T-helper 17 cell (primary cell): ENCODE measurements around the gene LGR4. TPM values are rescaled to one million over a fixed set of nuclear protein-coding genes. Genes with fewer than 3 reads are reported as not detected.

Source experiments
- ATAC-seq: fragments of 150-1000 bp; cut with Tn5 transposase; 2 replicates; pipeline ENCODE4 v1.10.0; 2021; ENCODE audit warnings: mild to moderate bottlenecking, moderate library complexity
- DNase-seq, 3 donors: peaks; one replicate each; pipeline versions ENCODE4 v3.0.0 to v3.0.0-alpha.2; 2020 to 2021
- H3K9me3 ChIP-seq: one replicate; pipeline ENCODE4 v1.7.0; 2013; ENCODE audit warnings: low read length, mild to moderate bottlenecking; ENCODE audit not compliant: control insufficient read depth, poor library complexity, severe bottlenecking
- H3K27ac Mint-ChIP-seq: one replicate; pipeline ENCODE4 v1.8.0; 2022; ENCODE audit warnings: mild to moderate bottlenecking, moderate library complexity, mixed read lengths
- H3K27me3 Mint-ChIP-seq: one replicate; pipeline ENCODE4 v1.8.0; 2022; ENCODE audit warnings: mixed read lengths
- H3K36me3 Mint-ChIP-seq: one replicate; pipeline ENCODE4 v1.8.0; 2022; ENCODE audit warnings: low read depth, mixed read lengths
- H3K4me1 Mint-ChIP-seq: one replicate; pipeline ENCODE4 v1.8.0; 2022; ENCODE audit warnings: mild to moderate bottlenecking, mixed read lengths
- H3K4me3 Mint-ChIP-seq: one replicate; pipeline ENCODE4 v1.8.0; 2022; ENCODE audit warnings: mild to moderate bottlenecking, moderate library complexity, mixed read lengths
- total RNA-seq, 4 donors: library from RNA in 2 of 4; stranded (reverse) in 2 of 4; gene quantifications; one replicate each; pipeline ENCODE4 v1.2.3 and lab custom pipeline; 2022 to 2026

The LGR4 gene
- total RNA-seq, 2 donors from 2014 or later, result 0.39 to 0.94 TPM

- Mint-ChIP-seq H3K27ac (no peak overlapping the region), H3K27me3 (no peaks in the 10 kb centered on the region), H3K4me1 (peaks cover 20% of the 10 kb centered on the region), H3K36me3 (no peaks in the 10 kb centered on the region), H3K4me3 (no peak overlapping the region)
- DNase-seq (no peak), ATAC-seq (no peak)
- H3K9me3 ChIP-seq, result no peaks in the 10 kb centered on the region
These were observed 28.5 kb upstream of the LGR4 start for GRCh38 chr11:27501100-27501499.

- Mint-ChIP-seq H3K36me3 (no peaks in the 10 kb centered on the region), H3K27me3 (no peaks in the 10 kb centered on the region), H3K27ac (no peak overlapping the region), H3K4me3 (no peak overlapping the region), H3K4me1 (peaks cover 9% of the 10 kb centered on the region)
- no peaks in the 10 kb centered on the region for H3K9me3 ChIP-seq
- DNase-seq, result no peak
- no peak for ATAC-seq
These were observed 25.3 kb upstream of the LGR4 start for GRCh38 chr11:27497911-27498310.

DNA sequence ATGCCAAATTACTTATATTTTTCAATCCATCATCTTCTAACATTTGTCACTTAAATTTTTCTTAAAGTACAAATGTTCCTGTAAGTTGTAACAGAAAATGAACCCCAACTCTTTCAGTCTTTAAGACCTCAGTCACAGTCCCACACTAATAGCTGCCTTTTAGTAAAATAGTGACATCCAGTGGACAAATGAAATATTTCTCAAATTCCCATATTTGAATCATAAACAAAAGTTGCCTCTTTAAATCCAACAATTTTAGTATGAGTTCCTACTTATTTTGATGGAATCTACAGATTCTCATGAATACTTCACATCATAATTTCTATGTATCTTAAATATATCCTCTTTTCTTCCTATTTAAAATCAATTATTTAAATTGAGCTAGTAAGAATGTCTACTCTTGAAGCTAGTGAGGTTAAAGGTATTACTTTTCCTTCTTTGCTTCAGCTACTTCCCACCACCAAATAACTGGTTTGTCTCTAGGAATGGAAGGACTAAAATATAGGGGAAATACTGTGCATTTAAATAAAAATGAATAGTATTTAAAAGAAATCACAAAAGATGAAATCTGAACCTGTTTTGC lies 24.8 kb upstream of the LGR4 start:
- DNase-seq, result no peak
- no peaks in the 10 kb centered on the region for H3K9me3 ChIP-seq
- no peaks in the 10 kb centered on the region for H3K36me3 Mint-ChIP-seq
- no peak overlapping the region for H3K4me3 Mint-ChIP-seq
- no peak overlapping the region for H3K27ac Mint-ChIP-seq
- H3K27me3 Mint-ChIP-seq, result no peaks in the 10 kb centered on the region
- H3K4me1 Mint-ChIP-seq, result peaks cover 6% of the 10 kb centered on the region
- ATAC-seq, result peak; percentile 54

DNA sequence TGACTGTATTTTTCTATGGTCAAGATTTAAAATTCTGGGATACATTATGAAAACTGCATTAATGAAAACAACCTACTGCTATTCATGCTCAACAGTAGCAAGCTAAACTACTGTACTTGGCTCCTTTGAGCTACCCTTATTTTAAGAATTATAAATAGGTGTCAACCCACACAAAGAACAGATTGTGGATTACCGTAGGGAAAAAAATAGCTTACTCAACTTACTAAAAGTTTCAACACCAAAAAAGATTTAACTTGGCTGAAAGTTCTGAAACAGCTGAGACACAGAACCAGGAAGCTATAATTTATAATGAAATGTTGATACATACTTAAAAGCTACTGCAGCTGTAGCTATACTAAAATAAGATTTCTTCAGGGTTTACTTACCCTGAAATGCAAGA lies 23.9 kb upstream of the LGR4 start:
- Mint-ChIP-seq H3K27ac (no peak overlapping the region), H3K36me3 (no peaks in the 10 kb centered on the region), H3K27me3 (no peaks in the 10 kb centered on the region), H3K4me3 (no peak overlapping the region), H3K4me1 (no peaks in the 10 kb centered on the region)
- no peaks in the 10 kb centered on the region for H3K9me3 ChIP-seq
- DNase-seq (no peak), ATAC-seq (no peak)

GRCh38 chr11:27495710-27496300 lies 23.2 kb upstream of the LGR4 start:
- H3K36me3 Mint-ChIP-seq, result no peaks in the 10 kb centered on the region
- DNase-seq (no peak), ATAC-seq (no peak)
- H3K4me3 Mint-ChIP-seq, result no peak overlapping the region
- no peaks in the 10 kb centered on the region for H3K9me3 ChIP-seq
- no peaks in the 10 kb centered on the region for H3K4me1 Mint-ChIP-seq
- H3K27ac Mint-ChIP-seq, result no peak overlapping the region
- H3K27me3 Mint-ChIP-seq, result no peaks in the 10 kb centered on the region

- Mint-ChIP-seq H3K27ac (peak overlapping the region; percentile 14), H3K4me1 (peaks cover 5% of the 10 kb centered on the region), H3K36me3 (no peaks in the 10 kb centered on the region), H3K4me3 (no peak overlapping the region), H3K27me3 (no peaks in the 10 kb centered on the region)
- no peak for ATAC-seq
- no peaks in the 10 kb centered on the region for H3K9me3 ChIP-seq
- no peak for DNase-seq
These were observed 16.5 kb upstream of the LGR4 start for GRCh38 chr11:27489092-27489491.

GRCh38 chr11:27487706-27488105 lies 15.1 kb upstream of the LGR4 start:
- H3K36me3 Mint-ChIP-seq, result no peaks in the 10 kb centered on the region
- H3K4me1 Mint-ChIP-seq, result peaks cover 5% of the 10 kb centered on the region
- H3K27me3 Mint-ChIP-seq, result no peaks in the 10 kb centered on the region
- no peak overlapping the region for H3K27ac Mint-ChIP-seq
- H3K4me3 Mint-ChIP-seq, result no peak overlapping the region
- H3K9me3 ChIP-seq, result no peaks in the 10 kb centered on the region
- no peak for DNase-seq
- no peak for ATAC-seq

GRCh38 chr11:27485930-27486773 lies 13.6 kb upstream of the LGR4 start:
- H3K36me3 Mint-ChIP-seq, result no peaks in the 10 kb centered on the region
- no peak overlapping the region for H3K27ac Mint-ChIP-seq
- no peaks in the 10 kb centered on the region for H3K27me3 Mint-ChIP-seq
- ATAC-seq (peak; percentile 65), DNase-seq (peak in 1 of 3 donors; percentile 22)
- no peak overlapping the region for H3K4me3 Mint-ChIP-seq
- H3K9me3 ChIP-seq, result no peaks in the 10 kb centered on the region
- peaks cover 5% of the 10 kb centered on the region for H3K4me1 Mint-ChIP-seq

- DNase-seq (no peak), ATAC-seq (no peak)
- H3K4me1 Mint-ChIP-seq, result peaks cover 5% of the 10 kb centered on the region
- H3K9me3 ChIP-seq, result no peaks in the 10 kb centered on the region
- no peak overlapping the region for H3K4me3 Mint-ChIP-seq
- H3K36me3 Mint-ChIP-seq, result no peaks in the 10 kb centered on the region
- no peaks in the 10 kb centered on the region for H3K27me3 Mint-ChIP-seq
- no peak overlapping the region for H3K27ac Mint-ChIP-seq
These were observed 10.2 kb upstream of the LGR4 start for GRCh38 chr11:27482793-27483192.

DNA sequence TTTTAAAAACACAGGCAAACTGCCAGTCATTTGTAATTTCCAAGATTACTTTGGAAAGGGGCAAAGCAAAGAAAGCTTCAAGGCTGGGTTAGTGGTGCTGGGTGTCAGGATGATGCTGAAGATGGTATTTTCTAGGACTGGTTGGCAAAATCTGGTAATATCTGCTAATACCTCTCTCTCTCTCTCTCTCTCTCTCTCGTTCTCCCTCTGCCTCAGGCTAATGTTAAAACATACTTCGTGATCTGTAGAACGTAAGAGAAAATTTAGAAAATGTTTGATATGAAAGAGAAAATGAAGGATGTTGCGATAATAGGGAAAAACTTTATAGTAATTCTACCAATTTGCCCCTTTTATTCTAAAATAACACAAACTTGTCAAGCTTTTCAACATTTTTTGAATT lies 9.4 kb upstream of the LGR4 start:
- peaks cover 3% of the 10 kb centered on the region for H3K4me1 Mint-ChIP-seq
- H3K27ac Mint-ChIP-seq, result no peak overlapping the region
- H3K9me3 ChIP-seq, result no peaks in the 10 kb centered on the region
- ATAC-seq (no peak), DNase-seq (no peak)
- no peak overlapping the region for H3K4me3 Mint-ChIP-seq
- H3K36me3 Mint-ChIP-seq, result no peaks in the 10 kb centered on the region
- no peaks in the 10 kb centered on the region for H3K27me3 Mint-ChIP-seq

- no peaks in the 10 kb centered on the region for H3K9me3 ChIP-seq
- Mint-ChIP-seq H3K27me3 (peaks cover 8% of the 10 kb centered on the region), H3K36me3 (no peaks in the 10 kb centered on the region), H3K4me3 (no peak overlapping the region), H3K4me1 (no peaks in the 10 kb centered on the region), H3K27ac (no peak overlapping the region)
- ATAC-seq (no peak), DNase-seq (no peak)
These were observed 5.2 kb upstream of the LGR4 start for GRCh38 chr11:27477831-27478230.

GRCh38 chr11:27477243-27477642 lies 4.7 kb upstream of the LGR4 start:
- Mint-ChIP-seq H3K4me1 (peaks cover 4% of the 10 kb centered on the region), H3K27me3 (peaks cover 13% of the 10 kb centered on the region), H3K36me3 (peaks cover 3% of the 10 kb centered on the region), H3K27ac (peak overlapping the region; percentile 24), H3K4me3 (peak overlapping the region; percentile 36)
- no peak for ATAC-seq
- no peaks in the 10 kb centered on the region for H3K9me3 ChIP-seq
- DNase-seq, result no peak

DNA sequence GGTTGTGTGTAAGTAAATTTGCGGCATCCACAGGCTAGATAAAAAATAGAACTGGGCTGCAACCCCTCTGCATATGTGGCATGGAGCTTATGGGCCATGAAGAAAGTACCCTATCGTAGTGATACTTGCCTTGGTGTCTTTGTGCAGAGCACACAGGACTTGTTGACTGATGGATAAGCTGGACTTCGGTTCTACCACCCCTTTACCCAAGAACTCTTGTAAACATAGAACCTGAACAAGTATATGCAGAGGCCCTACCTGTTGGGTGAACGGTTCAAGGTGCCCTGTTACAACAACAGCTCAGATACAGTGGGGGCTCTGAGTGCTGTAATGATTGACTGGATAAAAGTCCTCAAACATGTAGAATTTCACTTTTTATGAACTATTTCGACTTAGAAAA lies 3.0 kb upstream of the LGR4 start:
- Mint-ChIP-seq H3K4me3 (no peak overlapping the region), H3K4me1 (peaks cover 14% of the 10 kb centered on the region), H3K27me3 (peaks cover 20% of the 10 kb centered on the region), H3K27ac (no peak overlapping the region), H3K36me3 (peaks cover 3% of the 10 kb centered on the region)
- no peak for ATAC-seq
- DNase-seq, result no peak
- no peaks in the 10 kb centered on the region for H3K9me3 ChIP-seq
